ENCODE data around the gene NBEAL1. TPM values are rescaled to one million over a fixed set of nuclear protein-coding genes. Genes with fewer than 3 reads are reported as not detected.

Gene NBEAL1
- 2.8 to 4.9 TPM (median 3.7 TPM) in 5 replicates for total RNA-seq (2022; extraction: Qiagen RNA extraction)

GRCh38 chr2:203014456-203015199 lies at the start of gene NBEAL1:
NBEAL1 (plus strand) TSS chr2:203014875; CDS start chr2:203016385, 1,510 bp downstream.

GRCh38 chr2:203238704-203239526 lies 224.2 kb downstream of the NBEAL1 start, which contains the start of gene CYP20A1:
CYP20A1 (plus strand) TSS chr2:203239018; CDS start chr2:203239063, 45 bp downstream.

Other genes starting within 250 kb of the NBEAL1 start
- gene ICA1L, start 143.1 kb upstream of the NBEAL1 start, total RNA-seq (2022; extraction: Qiagen RNA extraction) = 1.8 to 2.8 TPM (median 2.1 TPM) in 5 replicates
- gene WDR12, start 103.2 kb upstream of the NBEAL1 start, total RNA-seq (2022; extraction: Qiagen RNA extraction) = 50.2 to 73.5 TPM (median 69.1 TPM) in 5 replicates
- gene CARF, start 102.6 kb upstream of the NBEAL1 start, total RNA-seq (2022; extraction: Qiagen RNA extraction) = 0.54 to 1.7 TPM (median 1.2 TPM) in 5 replicates
- gene CYP20A1, start 224.1 kb downstream of the NBEAL1 start, total RNA-seq (2022; extraction: Qiagen RNA extraction) = 8.3 to 10.6 TPM (median 8.8 TPM) in 5 replicates